HTERT RPE-1 (cell line): ENCODE results near the gene TYMP.

Source experiments
- in situ Hi-C: fragments of 300-500 bp; cut with MboI; formaldehyde crosslinking; loops from 4 replicates; pipeline ENCODE4 v1.14.3; 2020; ENCODE audit warnings: low sequenced_read_pairs

Gene TYMP

DNA sequence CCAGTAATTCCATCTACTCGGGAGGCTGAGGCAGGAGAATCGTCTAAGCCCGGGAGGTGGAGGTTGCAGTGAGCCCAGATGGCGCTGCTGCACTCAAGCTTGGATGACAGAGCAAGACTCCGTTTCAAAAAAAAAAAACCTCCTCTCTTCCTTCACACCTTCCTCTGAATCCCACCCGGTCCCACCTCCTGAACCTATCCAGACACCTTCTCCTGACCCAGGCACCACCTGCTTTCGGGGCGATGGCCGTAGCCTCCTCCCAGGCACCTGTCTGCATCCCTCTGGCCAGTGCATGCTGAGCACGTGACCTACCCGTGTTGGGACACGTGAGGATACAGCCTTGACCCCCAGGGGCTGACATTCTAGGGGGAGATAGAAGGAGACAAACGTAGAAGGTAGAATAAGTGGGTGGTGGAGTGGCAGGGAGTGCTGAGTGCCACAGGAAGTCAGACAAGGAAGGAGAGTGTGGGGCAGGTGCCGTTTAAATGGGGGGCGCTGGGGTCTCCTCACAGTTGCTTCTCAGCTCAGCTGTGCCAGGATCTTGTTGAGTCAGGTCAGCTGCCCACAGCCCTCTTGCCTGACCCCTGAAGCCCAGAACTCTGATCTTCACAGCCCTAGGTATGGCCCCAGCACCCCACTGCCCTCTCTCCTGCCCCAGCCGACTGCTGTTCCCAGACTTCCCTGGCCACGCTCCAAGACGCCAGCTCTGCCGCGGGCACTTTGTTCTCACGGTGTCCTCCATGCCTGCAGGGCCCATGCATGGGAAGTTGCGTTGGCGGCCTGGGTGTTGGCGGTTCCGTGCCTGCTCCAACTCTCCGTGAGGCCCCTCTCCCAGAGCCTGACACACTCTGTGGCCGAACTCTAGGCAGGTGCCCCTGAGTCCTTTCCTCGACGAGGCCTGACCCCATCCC lies 44.3 kb downstream of the TYMP start:
- in situ Hi-C loops = no loop called here

GRCh38 chr22:50483977-50484853 lies 45.6 kb downstream of the TYMP start:
- in situ Hi-C loops = no loop called here

GRCh38 chr22:50483556-50483955 lies 46.3 kb downstream of the TYMP start:
- in situ Hi-C loops = no loop called here

DNA sequence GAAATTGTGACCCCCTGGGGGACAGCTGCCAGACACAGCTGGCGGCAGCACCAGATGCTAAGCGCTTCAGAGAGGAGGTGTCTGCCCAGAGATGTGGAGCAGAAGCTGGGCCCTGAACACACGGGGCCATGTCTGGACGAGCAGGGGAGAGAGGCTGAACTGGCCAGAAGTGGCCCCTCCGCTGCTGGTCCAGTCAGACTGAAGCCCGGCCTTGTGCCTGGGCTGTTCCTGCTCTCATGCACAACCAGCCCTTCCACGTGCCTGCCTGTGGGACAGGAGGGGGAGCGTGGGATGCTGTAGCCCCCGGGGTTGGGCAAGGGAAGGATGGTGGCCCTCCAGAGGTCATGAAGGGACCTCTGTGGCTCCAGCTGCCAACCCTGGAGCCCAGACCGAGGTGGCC lies 46.7 kb downstream of the TYMP start:
- in situ Hi-C loops = no loop called here

GRCh38 chr22:50482107-50483074 lies 47.4 kb downstream of the TYMP start:
- in situ Hi-C loops = no loop called here

DNA sequence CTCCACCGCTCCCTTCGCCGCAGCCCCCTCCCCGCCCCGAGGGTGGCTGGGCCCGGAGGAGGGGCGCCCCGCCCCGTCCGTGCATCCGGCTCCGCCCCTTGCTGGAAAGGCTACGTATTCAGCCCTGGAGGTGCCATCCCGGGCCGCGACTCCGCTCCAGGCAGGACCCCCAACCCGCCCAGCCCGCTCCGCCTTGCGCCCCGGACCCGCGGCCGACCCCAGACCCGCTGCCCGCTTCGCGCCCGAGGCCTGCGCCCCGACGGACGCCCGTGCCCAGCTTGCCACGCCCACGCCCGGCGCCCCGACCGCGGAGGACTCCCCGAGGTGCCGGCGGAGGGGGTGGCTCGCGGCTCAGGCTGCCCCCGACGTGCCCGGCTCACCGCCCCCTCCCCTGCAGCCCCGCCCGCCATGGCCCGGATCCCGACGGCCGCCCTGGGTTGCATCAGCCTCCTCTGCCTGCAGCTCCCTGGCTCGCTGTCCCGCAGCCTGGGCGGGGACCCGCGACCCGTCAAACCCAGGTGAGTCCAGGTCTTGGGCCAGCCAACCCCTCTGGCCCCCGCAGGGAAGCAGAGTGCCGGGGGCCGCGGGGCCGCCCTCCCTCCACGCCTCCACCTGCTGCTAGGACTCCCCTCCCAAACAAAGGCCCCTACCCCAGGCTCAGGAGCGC lies 48.2 kb downstream of the TYMP start, which contains the start of gene ADM2:
ADM2 (plus strand) TSS at position 104 of the 667 bp plus-strand sequence; CDS start at position 409, 305 bp downstream.
- in situ Hi-C loops = no loop called here

DNA sequence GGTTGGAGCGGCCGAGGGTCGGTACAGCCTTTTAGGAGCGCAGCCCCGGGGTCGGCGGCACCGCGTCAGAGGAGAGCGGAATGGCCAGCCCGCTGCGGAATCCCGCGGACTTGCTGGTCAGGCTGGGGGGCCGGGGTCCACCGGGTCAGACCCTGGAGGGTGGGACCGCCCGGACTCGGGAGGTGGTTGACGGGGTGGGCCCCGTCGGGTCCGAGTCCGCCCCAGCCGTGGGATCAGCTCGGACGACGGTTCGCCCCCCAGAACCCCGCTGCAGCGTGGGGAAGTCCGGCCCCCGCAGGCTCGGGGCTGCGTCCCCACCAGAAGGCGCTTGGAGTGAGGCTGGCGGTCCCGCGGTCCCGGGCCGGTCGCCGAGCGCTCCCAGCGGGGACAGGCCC lies 48.8 kb downstream of the TYMP start:
- in situ Hi-C loops = no loop called here

- in situ Hi-C loops = no loop called here
Measured at GRCh38 chr22:50479721-50480120, 50.1 kb downstream of the TYMP start.

- in situ Hi-C loops = no loop called here
Measured at GRCh38 chr22:50477923-50478322, 51.9 kb downstream of the TYMP start.

GRCh38 chr22:50476868-50477267 lies 52.9 kb downstream of the TYMP start:
- in situ Hi-C loops = no loop called here
